SKM-1 treated with dmso at 0.1 percent for 144 hours (cell line): ENCODE results near the gene RCSD1.

Source experiments
- DNase-seq: peaks from one replicate; lab custom pipeline; 2025; ENCODE audit not compliant: unreplicated experiment; lab: John Stamatoyannopoulos, UW

RCSD1 gene

GRCh38 chr1:167663002-167663772, 33.2 kb downstream of the RCSD1 start:
- DNase-seq: no peak

DNA sequence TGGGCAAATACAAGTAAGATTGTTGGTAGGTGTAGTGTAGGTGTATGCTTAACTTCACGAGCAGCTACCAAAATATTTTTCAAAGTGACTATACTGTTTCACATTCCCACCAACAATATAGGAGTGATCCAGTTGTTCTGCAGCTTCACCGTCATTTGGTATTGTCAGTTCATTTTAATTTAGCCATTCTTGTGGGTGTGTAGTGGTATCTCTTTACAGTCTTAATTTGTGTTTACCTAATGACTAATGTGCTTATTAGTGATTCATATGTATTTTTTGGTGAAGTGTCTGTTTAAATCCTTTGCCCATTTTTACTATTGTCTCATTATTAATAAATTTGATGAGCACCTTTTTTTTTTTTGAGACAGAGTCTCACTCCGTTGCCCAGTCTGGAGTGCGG, 35.4 kb downstream of the RCSD1 start:
- no peak for DNase-seq

- no peak for DNase-seq
Observed at GRCh38 chr1:167666416-167666815, 36.4 kb downstream of the RCSD1 start.

- no peak for DNase-seq
Observed at GRCh38 chr1:167667536-167667935, 37.5 kb downstream of the RCSD1 start.

GRCh38 chr1:167668108-167668507, 38.1 kb downstream of the RCSD1 start:
- peak; percentile 62 for DNase-seq

DNA sequence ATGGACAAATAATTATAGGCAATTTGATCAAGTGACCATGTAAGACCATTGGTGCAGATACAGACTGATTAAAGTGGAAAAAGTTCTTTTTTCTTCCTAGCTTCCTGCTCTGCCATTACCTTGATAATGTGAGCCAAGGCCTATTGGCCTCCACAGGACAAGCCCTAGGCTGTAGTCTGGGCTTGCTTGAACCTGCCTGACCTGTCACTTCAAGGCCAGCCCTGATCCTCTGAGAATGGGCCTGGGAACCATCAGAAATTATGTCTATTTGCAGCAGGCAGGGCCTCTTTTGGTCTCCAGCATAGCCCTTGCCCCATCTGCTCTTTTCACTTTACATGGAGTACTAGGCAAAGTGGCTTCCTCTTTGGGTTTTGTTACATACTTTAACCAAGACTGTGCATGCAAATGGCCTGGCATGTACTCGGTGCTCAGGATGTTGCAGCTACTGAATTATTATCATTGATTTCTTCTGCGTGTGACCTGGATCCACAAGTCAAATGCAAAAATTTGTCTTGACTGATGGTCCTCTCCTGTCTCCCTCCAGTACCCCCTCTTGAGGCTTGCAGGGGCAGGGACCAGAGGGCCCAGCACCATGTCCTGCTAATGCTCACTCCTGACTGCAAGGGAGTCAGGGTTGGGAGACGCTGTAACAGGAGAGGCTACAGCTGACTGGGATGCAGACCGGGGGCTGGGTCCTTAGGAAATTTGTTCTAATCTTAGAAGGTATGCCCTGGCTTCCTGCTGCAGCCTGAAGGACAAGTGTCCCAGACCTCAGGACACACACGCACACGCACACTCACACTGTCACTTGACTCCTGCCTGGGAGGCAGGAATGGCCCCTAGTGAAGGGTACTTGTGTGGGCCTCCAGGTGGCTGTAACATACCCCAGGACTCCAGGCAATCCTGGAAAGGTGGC, 39.4 kb downstream of the RCSD1 start:
- peak; percentile 67 for DNase-seq

DNA sequence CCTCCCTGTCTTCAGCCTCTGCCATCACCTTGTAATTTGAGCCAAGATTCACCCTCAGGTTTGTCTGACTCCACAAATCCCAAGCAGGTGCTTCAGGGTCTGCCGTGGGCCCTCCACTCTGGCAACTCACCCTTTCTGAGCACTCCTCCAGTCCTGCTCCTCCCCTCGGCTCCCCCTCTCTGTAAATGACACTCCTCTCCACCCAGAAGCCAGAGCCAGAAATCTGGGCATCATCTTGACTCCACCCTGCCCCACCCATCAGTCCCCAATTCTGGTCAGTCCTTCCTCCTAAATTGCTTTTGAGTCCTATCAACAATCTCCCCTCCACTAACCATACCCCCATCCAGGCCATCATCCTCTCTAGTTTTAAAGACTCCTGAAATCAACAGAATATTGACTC, 40.5 kb downstream of the RCSD1 start:
- DNase-seq: no peak

DNA sequence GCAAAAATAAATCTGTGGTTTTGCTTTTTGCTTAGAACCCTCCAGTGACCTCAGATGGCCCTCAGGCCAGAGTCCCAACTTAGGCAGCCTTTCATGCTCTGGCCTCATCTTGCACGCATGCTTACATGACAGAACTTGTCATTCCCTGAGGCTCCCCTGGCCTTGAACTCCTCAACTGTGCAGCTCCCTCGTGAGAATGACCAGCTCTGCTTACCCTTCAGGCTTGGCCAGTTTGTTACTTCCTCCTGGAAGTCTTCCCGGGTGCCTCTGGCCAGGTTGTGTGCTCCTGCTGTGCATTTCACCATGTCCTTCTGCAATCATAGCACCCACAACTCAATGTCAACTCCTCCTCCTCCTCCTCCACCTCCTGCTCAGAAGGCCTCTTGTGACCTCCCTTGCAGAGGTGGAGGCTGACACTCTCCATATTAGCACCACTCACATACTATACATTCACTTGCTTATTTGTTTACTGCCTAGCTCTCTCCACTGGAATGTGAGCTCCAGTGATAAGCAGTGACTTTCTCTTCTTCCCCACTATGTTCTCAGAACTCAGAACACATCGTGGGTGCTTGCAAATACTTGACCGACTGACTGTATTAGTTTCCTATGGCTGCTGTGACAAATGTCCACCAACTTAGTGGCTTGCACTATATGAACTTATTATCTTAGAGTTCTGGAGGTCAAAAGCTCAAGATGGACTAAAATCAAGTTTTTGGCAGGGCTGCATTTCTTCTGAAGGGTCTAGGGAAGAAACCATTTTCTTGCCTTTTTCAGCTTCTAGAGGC, 41.9 kb downstream of the RCSD1 start:
- peak; percentile 95 for DNase-seq

GRCh38 chr1:167672831-167673230, 42.8 kb downstream of the RCSD1 start:
- no peak for DNase-seq

DNA sequence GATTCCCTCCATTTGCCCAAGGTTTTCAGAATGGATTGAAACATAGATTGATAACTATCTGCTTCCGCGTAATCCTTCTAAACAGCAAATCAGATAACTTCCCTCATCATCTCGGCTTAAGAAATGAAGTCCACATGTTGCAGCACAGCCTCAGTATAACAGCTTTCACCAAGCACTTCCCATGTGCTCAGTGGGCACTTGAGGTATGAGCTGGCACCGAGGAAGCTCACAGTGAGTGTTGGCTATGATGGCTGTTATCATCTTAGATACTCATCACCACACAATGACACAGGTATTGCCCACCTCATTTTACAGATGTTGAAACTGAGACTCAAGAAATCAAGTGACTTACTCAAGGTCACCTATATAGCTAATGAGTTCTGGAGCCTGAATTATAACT, 43.2 kb downstream of the RCSD1 start:
- DNase-seq: no peak

- DNase-seq: no peak
Observed at GRCh38 chr1:167674156-167674555, 44.1 kb downstream of the RCSD1 start.

DNA sequence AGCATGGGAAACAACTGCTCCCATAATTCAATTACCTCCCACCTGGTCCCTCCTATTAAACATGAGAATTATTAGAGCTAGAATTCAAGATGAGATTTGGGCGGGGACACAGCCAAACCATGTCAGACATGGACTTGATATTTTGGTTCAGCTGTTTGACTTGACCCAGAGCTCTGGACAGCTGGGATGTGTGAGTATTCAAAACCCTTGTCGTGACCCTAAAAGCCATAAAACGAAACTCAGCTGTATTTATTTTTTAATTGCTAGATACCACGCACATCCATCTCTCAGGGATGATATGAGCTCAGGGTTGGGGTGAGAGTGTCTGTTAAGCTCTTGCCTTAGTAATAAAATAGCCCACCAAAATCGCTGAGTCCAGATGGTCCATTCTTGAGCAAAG, 45.4 kb downstream of the RCSD1 start:
- DNase-seq: no peak

GRCh38 chr1:167676205-167676915, 46.3 kb downstream of the RCSD1 start:
- DNase-seq: no peak

DNA sequence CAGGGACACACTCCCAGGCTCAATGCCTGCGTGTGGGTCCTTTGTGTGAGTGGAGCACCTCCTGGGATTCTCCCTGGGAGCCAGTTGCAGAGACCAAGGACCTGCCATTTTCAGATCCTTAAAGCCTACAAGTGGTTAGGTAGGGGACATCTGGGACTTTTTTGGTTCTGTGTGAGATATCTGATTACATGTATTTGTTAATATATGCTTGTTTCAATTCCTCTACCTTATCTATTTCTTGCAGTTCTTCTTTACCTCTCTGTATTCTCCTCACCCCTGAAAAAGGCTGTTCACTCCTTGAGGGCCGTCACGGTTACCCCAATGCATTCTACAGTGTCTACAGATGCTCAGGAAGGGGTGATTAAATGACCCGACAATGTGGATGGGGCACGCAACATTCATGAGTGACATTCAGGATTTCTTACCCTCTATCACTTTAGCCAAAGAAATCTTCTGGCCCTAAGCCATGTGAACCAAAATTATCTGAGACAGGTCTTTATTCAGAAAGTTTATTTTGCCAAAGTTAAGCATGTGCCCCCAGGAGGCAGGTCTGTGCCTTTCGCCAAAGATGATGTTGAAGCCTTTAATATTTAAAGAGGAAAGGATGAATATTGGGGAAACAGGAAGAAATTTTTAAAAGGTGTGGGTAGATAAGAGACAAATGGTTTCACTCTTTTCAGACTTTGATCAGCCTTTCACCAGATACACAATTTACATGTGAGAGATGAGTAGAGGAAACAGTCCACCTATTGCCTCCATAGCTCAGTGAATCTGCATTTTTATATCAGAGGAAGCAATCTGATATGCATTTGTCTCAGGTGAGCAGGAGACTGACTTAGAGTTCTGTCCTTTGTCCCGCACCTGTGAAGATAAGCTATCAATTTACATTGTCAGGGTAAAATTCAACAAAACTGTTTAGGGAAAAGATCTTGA, 47.1 kb downstream of the RCSD1 start:
- DNase-seq: no peak

DNA sequence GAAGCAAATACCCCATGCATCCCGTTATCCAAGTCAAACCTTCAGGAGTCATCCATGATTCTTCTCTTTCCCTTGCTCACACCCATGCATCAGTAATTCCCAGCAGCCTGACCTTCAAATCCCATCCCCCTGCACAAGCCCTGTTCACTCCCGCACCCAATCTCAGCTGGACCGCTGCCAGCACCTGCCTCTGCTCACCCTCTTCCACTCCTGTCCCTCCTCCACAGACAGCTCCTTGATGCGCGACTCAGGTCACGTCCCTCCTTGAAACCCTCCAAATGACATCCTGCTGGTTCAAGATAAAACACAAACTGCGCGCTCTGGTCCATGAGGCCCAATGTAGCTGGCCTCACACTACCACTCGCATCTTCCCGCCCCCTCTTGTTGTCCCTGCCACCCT, 48.4 kb downstream of the RCSD1 start:
- no peak for DNase-seq

DNA sequence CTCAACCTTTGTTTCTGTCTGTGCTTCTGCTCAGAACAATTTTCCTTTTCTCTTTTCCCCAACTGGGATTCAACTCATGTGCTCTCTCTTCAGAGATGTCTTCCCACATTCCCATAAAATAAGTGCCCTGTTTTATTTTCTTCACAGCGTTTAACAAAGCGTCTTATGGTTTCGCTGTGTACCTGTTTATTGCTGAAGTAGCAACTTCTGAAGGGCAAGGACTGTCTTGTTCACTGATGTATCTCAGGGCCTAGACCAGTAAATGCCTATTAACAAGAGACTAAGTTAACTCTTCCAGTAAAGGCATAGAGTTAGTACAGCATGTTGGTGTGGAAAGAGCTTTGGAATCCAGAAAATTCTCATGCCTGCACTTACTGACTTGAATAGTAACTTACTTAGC, 48.8 kb downstream of the RCSD1 start:
- DNase-seq: no peak

DNA sequence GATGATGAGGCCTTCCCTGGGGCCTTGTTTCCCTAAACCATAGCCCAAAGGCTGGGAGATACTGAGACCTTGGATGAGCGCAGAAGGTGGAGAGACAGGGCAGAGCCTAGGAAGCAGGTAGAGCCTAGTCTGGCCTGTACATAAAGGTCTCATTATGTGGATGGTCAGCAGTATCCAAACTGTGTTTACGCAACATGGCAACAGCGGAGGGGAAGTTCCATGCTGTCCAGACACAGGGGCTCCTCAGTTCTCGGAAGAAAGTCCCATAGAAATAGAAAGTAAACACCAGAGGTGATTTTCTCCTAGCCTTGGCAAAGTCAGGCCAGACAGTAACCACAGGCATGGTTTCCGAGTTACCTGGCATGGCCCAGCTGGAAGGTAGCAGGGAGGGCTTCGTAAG, 49.7 kb downstream of the RCSD1 start:
- DNase-seq: no peak

DNA sequence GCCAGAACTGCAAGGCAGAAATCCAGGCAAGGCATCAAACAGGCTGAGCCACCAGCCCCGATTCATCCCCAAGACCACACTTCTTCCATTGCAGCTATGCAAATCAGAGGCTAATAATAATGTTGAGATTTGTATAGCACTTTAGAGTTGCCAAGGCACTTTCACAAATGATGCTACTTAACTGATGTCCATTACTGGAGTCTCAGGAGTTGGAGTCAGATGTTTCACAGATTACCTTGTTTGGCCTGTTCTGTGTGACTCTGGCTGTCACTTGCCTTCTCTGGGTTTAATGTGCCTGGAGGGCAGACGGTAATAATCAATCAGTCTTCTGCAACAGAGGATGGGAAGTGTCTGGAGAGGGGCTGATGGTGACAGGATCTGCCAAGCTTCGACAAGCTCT, 51.0 kb downstream of the RCSD1 start:
- no peak for DNase-seq

GRCh38 chr1:167681451-167682098, 51.5 kb downstream of the RCSD1 start:
- DNase-seq: no peak
